ENCODE results near the gene LOXHD1. TPM values are rescaled to one million over a fixed set of nuclear protein-coding genes. Genes with fewer than 3 reads are reported as not detected.

The LOXHD1 gene
- polyA plus RNA-seq, 3 donors = 0.53 to 0.83 (median 0.62) TPM

DNA sequence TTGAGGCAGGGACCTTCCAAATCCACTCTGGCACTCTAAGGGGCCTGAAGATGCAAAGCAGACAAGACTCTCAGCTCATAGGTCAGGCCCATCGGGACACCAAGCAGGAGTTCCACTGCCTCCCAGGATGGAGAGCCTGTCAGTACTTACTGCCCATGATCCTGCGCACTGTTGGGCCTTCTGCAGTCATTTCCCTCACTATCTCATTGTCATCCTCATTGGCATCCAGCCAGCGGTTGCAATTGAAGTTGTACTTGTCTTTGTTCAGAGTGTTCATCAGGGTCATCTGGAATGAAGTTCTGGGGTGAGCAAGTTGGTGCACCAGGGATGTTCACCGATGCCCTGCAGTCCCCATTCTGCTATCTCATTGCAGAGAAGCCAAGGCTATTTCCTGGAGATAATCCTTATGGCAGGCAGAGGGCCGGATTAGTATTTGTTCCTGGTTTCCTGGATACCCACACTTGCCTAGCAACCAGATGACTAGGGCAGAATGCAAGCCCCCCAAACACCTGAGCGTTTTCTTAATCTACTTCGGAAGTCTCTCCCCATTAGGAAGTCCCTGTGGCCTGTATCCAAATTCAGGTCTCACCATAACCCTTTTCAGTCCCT is 65.1 kb downstream of the LOXHD1 start:
- DNase-seq (ENCODE audit: extremely low read depth in 1 of 11, low read depth in 9 of 11, low spot score in 4 of 11) = no peak

DNA sequence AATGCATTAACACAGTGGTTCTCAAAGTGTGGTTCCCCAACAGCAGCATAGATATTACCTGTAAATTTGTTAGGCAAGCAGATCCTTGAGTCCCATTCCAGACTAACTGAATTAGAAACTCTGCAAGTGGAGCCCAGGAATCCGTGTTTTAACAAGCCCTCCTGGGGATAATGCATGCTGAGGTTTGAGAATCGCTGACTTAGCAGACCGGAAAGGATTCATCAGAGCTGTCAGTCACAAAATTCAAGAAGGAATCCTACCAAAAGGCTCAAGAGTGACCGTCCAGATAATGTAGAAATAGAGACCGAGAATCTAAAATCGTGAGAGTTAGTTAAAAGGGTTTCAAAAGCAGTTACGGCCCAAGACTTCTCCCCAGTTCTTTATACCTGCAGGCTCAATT is 66.9 kb downstream of the LOXHD1 start:
- no peak for DNase-seq (ENCODE audit: extremely low read depth in 1 of 11, low read depth in 9 of 11, low spot score in 4 of 11)

DNA sequence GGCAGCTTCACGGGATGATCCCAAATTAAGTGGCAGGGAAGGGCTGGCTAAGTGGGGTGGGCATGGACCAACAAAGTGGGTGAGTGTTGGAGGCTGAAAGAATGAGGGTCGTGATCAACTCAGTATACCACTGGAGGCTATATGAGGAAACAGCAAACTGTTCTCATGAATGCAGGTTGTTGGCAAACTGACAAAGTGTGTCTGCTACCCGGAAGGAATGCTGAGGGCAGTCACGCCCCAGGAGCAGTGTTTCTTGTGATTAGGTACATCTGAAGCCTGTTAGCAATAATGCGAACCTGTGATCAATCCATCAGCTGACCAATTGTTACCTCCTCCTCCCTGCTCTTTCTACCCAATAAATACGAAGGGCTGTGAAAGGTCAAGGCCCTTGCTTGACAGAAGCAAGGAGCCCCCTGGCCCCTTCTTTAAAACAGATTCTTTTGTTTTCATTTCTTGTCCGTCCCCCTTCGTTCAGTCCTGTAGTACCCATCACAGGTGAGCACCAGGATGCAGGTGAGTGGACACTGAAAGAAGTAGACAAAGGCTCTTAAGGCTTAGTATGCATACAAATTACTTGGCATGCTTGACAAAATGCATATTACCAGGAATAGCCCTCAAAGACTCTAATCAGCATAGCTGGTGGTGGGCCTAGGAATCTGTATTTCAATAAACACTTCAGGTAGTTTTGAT is 67.9 kb downstream of the LOXHD1 start:
- no peak for DNase-seq (ENCODE audit: extremely low read depth in 1 of 11, low read depth in 9 of 11, low spot score in 4 of 11)

DNA sequence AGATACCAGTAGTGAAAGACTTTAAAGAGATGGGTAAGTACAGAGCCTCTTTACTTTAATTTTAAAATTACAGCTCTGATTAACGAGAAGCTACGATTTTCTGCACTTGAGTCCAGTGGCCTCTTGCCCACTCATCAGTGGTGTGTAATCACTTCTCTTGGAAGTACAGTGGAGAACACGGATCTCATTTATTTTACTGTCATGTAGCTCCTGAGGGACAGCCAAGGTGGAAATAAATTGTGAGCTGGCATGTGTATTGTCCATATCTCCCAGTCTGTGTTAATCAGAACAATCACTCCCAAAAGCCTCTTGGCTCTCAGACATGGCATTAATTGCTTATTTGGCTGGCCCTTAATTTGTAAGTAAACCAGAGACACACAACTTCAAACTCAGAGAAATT is 69.4 kb downstream of the LOXHD1 start:
- no peak for DNase-seq (ENCODE audit: extremely low read depth in 1 of 11, low read depth in 9 of 11, low spot score in 4 of 11)

DNA sequence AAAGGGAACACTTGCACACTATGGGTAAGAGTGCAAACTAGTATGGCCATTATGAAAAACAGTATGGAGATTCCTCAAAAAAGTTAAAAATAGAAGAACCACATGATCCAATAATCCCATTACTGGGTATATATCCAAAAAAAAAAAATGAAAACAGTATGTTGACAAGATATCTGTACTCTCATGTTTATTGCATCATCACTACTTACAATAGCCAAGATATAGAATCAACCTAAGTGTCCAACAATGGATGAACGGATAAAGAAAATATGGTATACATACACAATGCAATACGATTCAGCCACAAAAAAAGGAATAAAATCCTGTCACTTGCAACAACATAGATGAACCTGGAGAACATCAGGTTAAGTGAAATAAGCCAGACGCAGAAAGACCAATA is 73.3 kb downstream of the LOXHD1 start:
- no peak for DNase-seq (ENCODE audit: extremely low read depth in 1 of 11, low read depth in 9 of 11, low spot score in 4 of 11)

DNA sequence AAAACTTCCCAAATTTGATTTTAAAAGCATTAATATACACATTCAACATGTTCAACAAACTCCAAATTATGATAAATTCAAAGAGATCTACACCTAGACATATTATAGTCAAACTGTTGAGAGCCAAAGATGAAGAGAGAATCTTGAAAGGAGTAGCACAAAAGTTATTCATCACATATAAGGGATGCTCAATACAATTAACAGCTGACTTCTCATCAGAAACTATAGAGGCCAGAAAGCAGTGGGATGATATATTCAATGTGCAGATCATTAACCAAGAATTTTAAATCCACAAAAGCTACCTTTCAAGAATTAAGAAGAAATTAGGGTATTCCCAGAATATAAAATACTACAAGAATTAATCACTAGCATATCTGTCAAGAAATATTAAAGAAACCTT is 75.4 kb downstream of the LOXHD1 start:
- DNase-seq (ENCODE audit: extremely low read depth in 1 of 11, low read depth in 9 of 11, low spot score in 4 of 11) = no peak

DNA sequence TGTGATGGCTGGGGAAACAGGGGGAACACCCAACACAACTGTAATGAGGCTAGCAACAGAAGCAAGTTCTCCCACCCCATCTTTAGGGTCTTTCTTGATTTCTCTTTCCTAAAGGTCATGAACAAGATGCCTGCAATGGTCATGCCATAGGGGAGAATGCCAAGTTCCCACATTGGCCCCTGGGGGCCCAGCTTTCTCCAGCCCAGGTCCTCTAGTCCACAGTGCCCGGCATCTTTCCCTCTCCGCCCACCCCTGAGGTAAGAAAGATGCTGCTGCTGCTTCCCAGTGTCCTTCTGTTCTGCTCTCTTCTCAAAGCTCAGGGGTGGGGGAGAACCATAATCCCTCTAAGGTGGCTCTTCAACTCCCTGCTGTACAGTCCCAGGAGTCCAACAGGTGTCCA is 78.0 kb downstream of the LOXHD1 start:
- no peak for DNase-seq (ENCODE audit: extremely low read depth in 1 of 11, low read depth in 9 of 11, low spot score in 4 of 11)

DNA sequence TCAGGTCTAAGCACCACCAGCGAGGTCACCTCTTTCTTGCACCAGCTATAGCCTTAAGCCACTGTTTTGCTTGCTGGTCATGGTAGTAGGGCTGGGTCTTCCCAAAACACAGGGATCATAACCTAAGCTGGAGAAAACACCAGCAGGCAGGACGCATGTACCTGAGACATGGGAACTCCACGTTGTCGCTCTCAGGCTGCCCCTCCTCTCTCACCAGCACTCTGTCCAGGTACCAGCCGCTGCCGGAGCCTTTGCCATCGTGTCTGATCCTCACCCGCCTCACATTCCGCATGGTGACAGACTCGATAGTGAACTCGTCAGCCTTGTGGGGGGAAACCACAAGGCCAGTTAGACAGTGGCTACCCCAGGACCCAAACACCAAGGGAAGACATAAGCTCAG is 79.5 kb downstream of the LOXHD1 start:
- DNase-seq (ENCODE audit: extremely low read depth in 1 of 11, low read depth in 9 of 11, low spot score in 4 of 11) = no peak

DNA sequence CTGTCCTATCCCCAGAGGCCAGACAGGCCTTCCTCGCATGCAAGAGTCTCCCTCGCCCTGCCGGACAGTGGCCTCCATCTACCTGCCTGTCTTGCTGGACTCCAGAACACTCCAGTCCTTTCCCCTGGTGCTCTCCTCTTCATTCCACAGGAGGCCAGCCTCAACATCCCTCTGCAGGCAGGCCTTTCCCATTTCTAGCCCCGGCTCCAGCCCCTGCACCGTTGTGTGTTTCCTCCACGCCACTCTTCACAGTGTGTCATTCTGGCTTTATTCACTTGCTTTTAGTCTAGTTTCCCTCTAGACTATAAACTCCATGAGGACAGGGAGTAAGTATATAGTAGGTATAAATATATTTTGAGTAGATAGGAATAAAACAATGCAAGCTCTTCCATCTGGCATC is 81.2 kb downstream of the LOXHD1 start:
- no peak for DNase-seq (ENCODE audit: extremely low read depth in 1 of 11, low read depth in 9 of 11, low spot score in 4 of 11)

DNA sequence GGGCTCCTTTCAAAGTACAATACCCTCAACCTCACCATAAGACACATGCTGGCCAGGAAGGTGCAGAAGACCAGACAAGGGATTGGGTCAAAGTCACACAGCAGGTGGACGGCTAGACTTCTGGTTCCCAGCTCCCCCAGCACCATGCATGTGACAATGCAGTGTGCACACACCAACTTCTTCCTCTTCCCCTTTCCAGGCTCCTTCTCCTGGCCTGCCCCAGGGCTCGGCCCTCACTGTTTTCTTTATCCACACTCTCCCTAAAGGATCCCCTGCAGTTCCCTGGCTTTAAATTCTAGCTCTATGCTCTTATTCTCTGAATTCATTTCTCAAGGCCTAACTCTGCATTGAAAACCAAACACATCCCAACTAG is 82.3 kb downstream of the LOXHD1 start:
- DNase-seq (ENCODE audit: extremely low read depth in 1 of 11, low read depth in 9 of 11, low spot score in 4 of 11) = no peak

DNA sequence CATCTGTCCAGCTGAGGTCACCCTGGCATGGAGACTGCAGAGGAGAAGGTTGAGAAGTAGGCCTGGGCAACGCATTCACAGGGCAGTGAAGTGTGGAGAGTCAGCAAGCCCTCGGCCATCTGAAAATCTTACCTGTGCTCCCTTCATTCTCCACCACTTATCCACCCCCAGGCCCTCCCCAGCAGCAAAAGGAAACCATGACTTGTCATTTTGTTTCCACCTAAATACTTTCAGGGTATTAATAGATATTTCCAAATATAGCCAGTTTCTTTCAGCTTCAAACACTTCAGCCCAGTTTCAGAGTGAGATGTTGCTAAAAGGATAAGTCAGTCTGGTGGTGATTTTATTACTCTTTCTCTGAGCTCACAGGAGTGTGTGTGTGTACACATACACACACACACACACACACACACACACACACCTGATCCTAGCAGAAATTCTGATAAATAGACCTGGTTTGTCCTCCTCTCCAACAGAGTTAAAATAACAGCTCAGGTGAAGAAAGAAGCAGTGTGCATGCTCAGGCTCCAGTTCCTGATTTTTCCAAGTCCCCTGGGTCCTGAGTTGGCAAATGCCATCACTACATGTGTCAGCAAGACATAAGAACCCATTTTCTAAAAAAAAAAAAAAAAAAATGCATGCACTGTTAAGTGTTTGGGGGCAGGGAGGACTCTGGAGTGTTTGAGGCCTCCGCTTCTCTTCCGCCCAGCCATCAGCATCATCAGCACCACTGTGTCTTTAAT is 82.8 kb downstream of the LOXHD1 start:
- no peak for DNase-seq (ENCODE audit: extremely low read depth in 1 of 11, low read depth in 9 of 11, low spot score in 4 of 11)

DNA sequence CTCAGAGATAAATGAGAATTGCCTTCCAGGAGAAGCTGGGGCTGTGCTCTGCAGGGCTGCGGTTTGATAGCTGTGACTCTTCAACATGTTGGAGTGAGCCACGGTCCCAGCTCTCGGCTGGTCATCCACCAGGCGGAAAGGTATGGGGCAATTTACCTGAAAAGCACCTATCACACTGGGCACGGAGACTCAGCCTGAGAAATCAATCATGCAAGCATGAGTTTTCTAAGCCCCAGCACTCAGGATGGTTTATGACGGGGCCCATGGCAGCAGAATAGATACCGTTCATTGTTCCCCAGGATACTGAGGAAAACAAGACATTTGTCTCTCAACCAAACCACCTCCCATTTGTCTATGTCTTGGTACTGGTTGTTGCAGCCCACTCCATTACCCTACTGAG is 83.9 kb downstream of the LOXHD1 start:
- DNase-seq (ENCODE audit: extremely low read depth in 1 of 11, low read depth in 9 of 11, low spot score in 4 of 11) = no peak

DNA sequence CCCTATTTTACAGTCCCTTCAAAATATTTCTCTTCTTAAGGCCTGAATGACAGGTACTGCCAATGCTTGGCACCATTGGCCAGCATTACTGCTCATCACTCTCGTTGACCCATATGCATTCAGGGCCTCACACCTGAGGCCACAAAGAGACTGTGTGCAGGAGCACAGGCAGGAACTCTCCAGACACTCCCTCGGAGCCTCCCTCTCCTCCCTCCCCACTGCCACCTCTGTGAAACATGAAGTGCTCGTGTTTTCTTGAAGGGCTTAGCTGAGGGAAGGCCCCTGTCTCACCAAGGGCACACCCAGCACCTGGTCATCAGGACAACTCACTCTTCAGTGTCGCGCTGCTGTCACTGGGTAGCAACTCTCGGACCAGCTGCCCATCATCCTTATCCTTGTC is 85.3 kb downstream of the LOXHD1 start:
- no peak for DNase-seq (ENCODE audit: extremely low read depth in 1 of 11, low read depth in 9 of 11, low spot score in 4 of 11)

DNA sequence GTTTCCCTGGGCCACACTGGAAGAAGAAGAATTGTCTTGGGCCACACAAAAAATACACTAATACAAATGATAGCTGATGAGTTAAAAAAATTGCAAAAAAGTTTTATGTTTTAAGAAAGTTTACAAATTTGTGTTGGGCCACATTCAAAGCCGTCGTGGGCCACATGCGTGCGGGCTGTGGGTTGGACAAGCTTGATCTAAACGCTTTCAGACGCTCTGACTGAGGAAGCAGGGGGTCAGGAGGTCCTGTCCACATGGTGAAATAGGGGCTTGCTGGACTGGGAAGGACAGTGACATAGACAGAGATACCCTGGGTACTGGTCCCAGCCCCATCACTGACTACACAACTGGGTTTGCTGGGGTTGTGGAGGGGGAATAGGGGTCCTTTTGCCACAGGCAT is 86.4 kb downstream of the LOXHD1 start:
- no peak for DNase-seq (ENCODE audit: extremely low read depth in 1 of 11, low read depth in 9 of 11, low spot score in 4 of 11)

DNA sequence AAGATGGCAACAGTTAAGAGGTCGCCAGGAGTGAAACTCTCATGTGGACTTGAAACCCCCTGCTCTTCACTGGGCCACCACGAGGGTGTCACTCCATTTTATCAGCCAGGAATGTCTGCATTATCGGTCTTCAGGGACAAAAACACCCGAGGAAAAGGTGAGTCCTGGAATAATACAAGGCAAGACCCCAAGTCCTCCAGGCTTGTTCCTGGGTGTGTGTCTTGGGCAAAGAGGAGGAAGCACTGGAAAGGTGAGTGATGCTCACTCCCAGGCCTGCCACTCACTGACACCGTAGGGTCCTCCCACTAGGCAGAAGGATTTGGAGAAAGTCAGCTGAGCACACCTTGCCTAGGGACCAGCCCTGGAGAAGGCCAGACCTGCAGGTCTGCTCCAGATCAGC is 86.9 kb downstream of the LOXHD1 start:
- no peak for DNase-seq (ENCODE audit: extremely low read depth in 1 of 11, low read depth in 9 of 11, low spot score in 4 of 11)

DNA sequence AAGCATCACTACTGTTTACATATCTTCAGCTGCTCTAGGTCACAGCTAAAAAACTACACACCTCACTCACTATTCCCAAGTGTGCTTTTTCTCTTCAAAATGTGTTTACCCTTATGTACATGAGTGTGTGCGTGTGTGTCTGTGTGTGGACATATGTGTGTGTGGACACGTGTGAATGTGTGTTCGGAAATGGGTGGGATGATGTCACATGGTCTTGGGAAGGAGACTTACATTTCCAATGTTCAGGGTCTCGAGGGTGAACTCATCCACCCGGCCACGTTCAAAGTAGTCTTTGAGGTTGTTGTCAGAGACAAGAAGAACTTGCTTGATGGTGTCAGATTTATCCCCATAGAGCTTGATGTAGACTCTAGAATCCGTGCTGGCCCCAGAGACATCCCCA is 87.8 kb downstream of the LOXHD1 start:
- DNase-seq (ENCODE audit: extremely low read depth in 1 of 11, low read depth in 9 of 11, low spot score in 4 of 11) = no peak

DNA sequence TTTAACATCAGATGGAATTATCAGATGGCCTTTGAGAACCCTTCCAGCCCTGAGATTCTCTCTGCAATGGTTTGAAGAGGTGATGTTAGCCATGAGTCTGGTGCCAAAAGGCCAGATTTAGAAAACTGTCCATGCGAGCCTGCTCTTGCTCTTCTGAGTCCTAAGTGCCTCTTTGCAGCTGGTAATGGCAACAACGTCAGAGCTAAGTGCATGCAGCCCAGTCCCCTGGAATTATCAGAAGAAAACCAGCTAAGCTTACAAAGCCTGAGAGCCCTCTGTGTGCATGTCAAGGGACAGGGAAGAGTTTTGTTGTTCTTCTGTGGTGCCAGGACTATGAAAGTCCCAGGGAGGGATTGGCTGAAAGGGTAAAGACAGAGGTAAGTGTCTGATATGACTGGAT is 89.8 kb downstream of the LOXHD1 start:
- DNase-seq (ENCODE audit: extremely low read depth in 1 of 11, low read depth in 9 of 11, low spot score in 4 of 11) = no peak

DNA sequence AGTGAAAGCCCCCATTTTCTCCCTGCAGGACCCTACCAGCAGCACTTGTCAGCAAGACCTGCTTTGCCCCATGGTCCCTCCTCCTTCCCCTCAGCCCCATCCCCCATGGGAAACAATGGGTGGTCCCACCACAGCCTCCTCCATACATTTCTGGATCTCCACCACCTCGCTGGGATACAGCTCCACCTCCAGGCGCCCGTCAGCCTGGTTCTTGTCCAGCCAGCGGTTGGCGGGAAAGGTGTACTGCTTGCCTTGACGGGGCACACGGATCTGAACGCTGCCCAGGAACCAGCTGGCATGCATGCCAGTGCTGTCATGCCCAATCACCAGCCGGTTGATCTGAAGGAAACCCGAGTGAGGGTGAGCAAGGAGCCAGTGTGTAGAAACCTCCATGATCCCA is 90.9 kb downstream of the LOXHD1 start:
- DNase-seq (ENCODE audit: extremely low read depth in 1 of 11, low read depth in 9 of 11, low spot score in 4 of 11) = no peak

DNA sequence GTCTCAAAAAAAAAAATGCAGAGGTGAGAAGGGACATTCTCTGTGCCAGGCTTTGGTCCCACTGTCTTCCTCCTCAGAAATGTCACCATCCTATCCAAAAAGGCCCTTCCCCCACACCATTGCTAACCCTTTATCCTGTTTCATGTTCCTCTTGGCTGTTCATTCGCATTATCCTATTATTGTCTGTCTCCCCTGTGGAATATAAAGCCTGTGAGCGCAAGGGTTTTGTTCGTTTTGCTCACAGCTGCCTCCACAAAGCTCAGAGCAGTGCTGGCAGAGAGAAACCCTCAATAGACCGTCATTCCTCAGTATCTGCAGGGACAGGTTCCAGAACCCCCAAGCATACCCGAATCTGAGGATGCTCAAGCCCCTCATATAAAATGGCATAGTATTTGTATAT is 91.8 kb downstream of the LOXHD1 start:
- no peak for DNase-seq (ENCODE audit: extremely low read depth in 1 of 11, low read depth in 9 of 11, low spot score in 4 of 11)

DNA sequence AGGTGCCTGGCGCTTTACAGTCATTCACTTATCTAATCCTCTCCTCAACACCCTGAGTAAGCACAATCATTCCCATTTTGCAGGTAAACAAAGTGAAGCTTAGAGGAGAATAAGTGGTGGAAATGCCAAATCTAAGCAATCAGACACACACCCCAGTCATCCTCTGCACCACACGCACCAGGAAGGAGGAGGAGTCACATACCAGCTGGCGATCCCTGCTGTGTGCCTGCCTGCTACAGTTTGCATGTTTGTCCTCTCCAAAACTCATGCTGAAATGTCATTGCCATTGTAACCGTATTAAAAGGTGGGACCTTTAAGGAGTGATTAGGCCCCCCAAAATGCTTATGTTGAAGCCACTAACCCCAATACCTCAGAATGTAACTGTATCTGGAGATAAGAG is 93.7 kb downstream of the LOXHD1 start:
- no peak for DNase-seq (ENCODE audit: extremely low read depth in 1 of 11, low read depth in 9 of 11, low spot score in 4 of 11)
